ENCODE data around the gene SMYD1. TPM values are rescaled to one million over a fixed set of nuclear protein-coding genes. Genes with fewer than 3 reads are reported as not detected.
"Not testable (repeated sequence)": the region's sequence is repeated elsewhere in the genome, so short reads cannot be mapped to it uniquely, and the experiment has no call there.

SMYD1 gene
- not detected in 2 replicates for total RNA-seq
- long read RNA-seq, result 0 reads

- H3K36me3 Mint-ChIP-seq (ENCODE audit: low read depth), result no peaks in the 10 kb centered on the region
- no peak for DNase-seq (ENCODE audit: low read depth, low spot score)
- H3K27ac Mint-ChIP-seq (ENCODE audit: unreplicated experiment), result no peak within 1 kb of the TSS
- H3K9me3 Mint-ChIP-seq, result no peaks in the 10 kb centered on the region
- peaks cover 6% of the 10 kb centered on the region for H3K4me1 Mint-ChIP-seq
- no peak within 1 kb of the TSS for H3K4me3 Mint-ChIP-seq
- no peak for TF ChIP-seq CTCF (conservative IDR thresholded peaks at IDR 0.05)
- H3K27me3 Mint-ChIP-seq (ENCODE audit: low read depth), result no peaks in the 10 kb centered on the region
Observed at GRCh38 chr2:88067598-88067997, at the start of gene SMYD1. Gene SMYD1 (plus strand): TSS chr2:88067825. CDS start chr2:88067865, 40 bp downstream.

- H3K4me3 Mint-ChIP-seq, result peak overlapping the region; percentile 94
- peaks cover 38% of the 10 kb centered on the region for H3K4me1 Mint-ChIP-seq
- not testable (repeated sequence) for H3K27me3 Mint-ChIP-seq (ENCODE audit: low read depth); DNase-seq (ENCODE audit: low read depth, low spot score); H3K36me3 Mint-ChIP-seq (ENCODE audit: low read depth); H3K27ac Mint-ChIP-seq (ENCODE audit: unreplicated experiment); H3K9me3 Mint-ChIP-seq
Observed at GRCh38 chr2:88018077-88018805, 49.4 kb upstream of the SMYD1 start.

- Mint-ChIP-seq H3K4me3 (no peak overlapping the region), H3K27ac (ENCODE audit: unreplicated experiment) (no peak overlapping the region), H3K27me3 (ENCODE audit: low read depth) (peaks cover 7% of the 10 kb centered on the region), H3K9me3 (peaks cover 2% of the 10 kb centered on the region), H3K4me1 (peaks cover 38% of the 10 kb centered on the region), H3K36me3 (ENCODE audit: low read depth) (no peaks in the 10 kb centered on the region)
- no peak for TF ChIP-seq CTCF (conservative IDR thresholded peaks at IDR 0.05)
- DNase-seq (ENCODE audit: low read depth, low spot score), result no peak
Observed at GRCh38 chr2:88018909-88019308, 48.7 kb upstream of the SMYD1 start.

- peaks cover 7% of the 10 kb centered on the region for H3K27me3 Mint-ChIP-seq (ENCODE audit: low read depth)
- H3K27ac Mint-ChIP-seq (ENCODE audit: unreplicated experiment), result no peak overlapping the region
- H3K4me1 Mint-ChIP-seq, result peaks cover 45% of the 10 kb centered on the region
- TF ChIP-seq CTCF (conservative IDR thresholded peaks at IDR 0.05), result no peak
- no peaks in the 10 kb centered on the region for H3K36me3 Mint-ChIP-seq (ENCODE audit: low read depth)
- no peak overlapping the region for H3K4me3 Mint-ChIP-seq
- H3K9me3 Mint-ChIP-seq, result peaks cover 2% of the 10 kb centered on the region
- no peak for DNase-seq (ENCODE audit: low read depth, low spot score)
Observed at GRCh38 chr2:88019985-88020384, 47.6 kb upstream of the SMYD1 start.

GRCh38 chr2:88022669-88022921 is 45.0 kb upstream of the SMYD1 start:
- no peak overlapping the region for H3K4me3 Mint-ChIP-seq
- no peak overlapping the region for H3K27ac Mint-ChIP-seq (ENCODE audit: unreplicated experiment)
- H3K9me3 Mint-ChIP-seq, result no peaks in the 10 kb centered on the region
- DNase-seq (ENCODE audit: low read depth, low spot score), result no peak
- peaks cover 2% of the 10 kb centered on the region for H3K27me3 Mint-ChIP-seq (ENCODE audit: low read depth)
- peaks cover 7% of the 10 kb centered on the region for H3K36me3 Mint-ChIP-seq (ENCODE audit: low read depth)
- H3K4me1 Mint-ChIP-seq, result peaks cover 27% of the 10 kb centered on the region
- no peak for TF ChIP-seq CTCF (conservative IDR thresholded peaks at IDR 0.05)

- H3K27ac Mint-ChIP-seq (ENCODE audit: unreplicated experiment), result no peak overlapping the region
- DNase-seq (ENCODE audit: low read depth, low spot score), result no peak
- no peak overlapping the region for H3K4me3 Mint-ChIP-seq
Observed at GRCh38 chr2:88024509-88024908, 43.1 kb upstream of the SMYD1 start.

More at GRCh38 chr2:88024509-88024908, 43.1 kb upstream of the SMYD1 start:
- H3K9me3 Mint-ChIP-seq, result no peaks in the 10 kb centered on the region
- H3K27me3 Mint-ChIP-seq (ENCODE audit: low read depth), result no peaks in the 10 kb centered on the region
- TF ChIP-seq CTCF (conservative IDR thresholded peaks at IDR 0.05), result no peak
- peaks cover 8% of the 10 kb centered on the region for H3K4me1 Mint-ChIP-seq
- H3K36me3 Mint-ChIP-seq (ENCODE audit: low read depth), result peaks cover 17% of the 10 kb centered on the region

Measured in neural crest cell (in vitro differentiated cells).